ENCODE data around the gene SRGN.
"Not testable (repeated sequence)": the region's sequence is repeated elsewhere in the genome, so short reads cannot be mapped to it uniquely, and the experiment has no call there.

DNA sequence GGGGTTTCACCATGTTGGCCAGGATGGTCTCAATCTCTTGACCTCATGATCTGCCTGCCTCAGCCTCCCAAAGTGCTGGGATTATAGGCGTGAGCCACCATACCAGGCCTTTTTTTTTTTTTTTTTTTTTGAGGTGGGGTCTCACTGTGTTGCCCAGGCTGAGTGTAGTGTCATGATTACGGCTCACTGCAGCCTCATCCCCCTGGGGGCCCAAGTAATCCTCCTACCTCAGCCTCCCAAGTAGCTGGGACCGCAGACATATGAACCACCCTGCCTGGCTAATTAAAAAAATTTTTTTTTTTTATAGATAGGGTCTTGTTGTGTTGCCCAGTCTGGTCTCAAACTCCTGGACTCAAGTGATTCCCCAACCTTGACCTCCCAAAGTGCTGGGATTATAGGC is 54.2 kb downstream of the SRGN start:
- TF ChIP-seq, protein P1, sequence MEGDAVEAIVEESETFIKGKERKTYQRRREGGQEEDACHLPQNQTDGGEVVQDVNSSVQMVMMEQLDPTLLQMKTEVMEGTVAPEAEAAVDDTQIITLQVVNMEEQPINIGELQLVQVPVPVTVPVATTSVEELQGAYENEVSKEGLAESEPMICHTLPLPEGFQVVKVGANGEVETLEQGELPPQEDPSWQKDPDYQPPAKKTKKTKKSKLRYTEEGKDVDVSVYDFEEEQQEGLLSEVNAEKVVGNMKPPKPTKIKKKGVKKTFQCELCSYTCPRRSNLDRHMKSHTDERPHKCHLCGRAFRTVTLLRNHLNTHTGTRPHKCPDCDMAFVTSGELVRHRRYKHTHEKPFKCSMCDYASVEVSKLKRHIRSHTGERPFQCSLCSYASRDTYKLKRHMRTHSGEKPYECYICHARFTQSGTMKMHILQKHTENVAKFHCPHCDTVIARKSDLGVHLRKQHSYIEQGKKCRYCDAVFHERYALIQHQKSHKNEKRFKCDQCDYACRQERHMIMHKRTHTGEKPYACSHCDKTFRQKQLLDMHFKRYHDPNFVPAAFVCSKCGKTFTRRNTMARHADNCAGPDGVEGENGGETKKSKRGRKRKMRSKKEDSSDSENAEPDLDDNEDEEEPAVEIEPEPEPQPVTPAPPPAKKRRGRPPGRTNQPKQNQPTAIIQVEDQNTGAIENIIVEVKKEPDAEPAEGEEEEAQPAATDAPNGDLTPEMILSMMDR (conservative IDR thresholded peaks at IDR 0.05): not testable (repeated sequence)
- TF ChIP-seq ZFX (IDR thresholded peaks at IDR 0.05): not testable (repeated sequence)

Data from C4-2B (cell line).